WTC11 (cell line): ENCODE data around the gene MED12L. TPM values are rescaled to one million over a fixed set of nuclear protein-coding genes. Genes with fewer than 3 reads are reported as not detected.

Experiments used
- ATAC-seq: fragments of 200-7000 bp; cut with Tn5 transposase; 2 replicates; pipeline ENCODE4 v1.10.0; 2021; ENCODE audit warnings: mild to moderate bottlenecking, moderate library complexity
- CTCF ChIA-PET: fragments of 300-600 bp; sonication (Branson Sonifier 250); formaldehyde crosslinking; loops from one replicate; lab custom pipeline; 2021; ENCODE audit warnings: antibody characterized with exemption; lab: Charles Lee
- POLR2A ChIA-PET: fragments of 350-600 bp; sonication (Branson Sonifier 250); formaldehyde crosslinking; loops from one replicate; lab custom pipeline; 2021; ENCODE audit warnings: antibody characterized with exemption; lab: Charles Lee
- DNase-seq: peaks from one replicate; pipeline ENCODE4 v3.0.0; 2021; ENCODE audit warnings: low spot score
- H3K27ac Mint-ChIP-seq: 2 replicates; pipeline ENCODE4 v1.8.0; 2021; ENCODE audit warnings: mixed read lengths
- H3K27me3 Mint-ChIP-seq: 2 replicates; pipeline ENCODE4 v1.8.0; 2021; ENCODE audit warnings: low read depth, mild to moderate bottlenecking, moderate library complexity, mixed read lengths
- H3K36me3 Mint-ChIP-seq: 2 replicates; pipeline ENCODE4 v1.8.0; 2021; ENCODE audit warnings: mixed read lengths
- H3K4me1 Mint-ChIP-seq: 2 replicates; pipeline ENCODE4 v1.8.0; 2022; ENCODE audit warnings: mixed read lengths
- H3K4me3 Mint-ChIP-seq: 2 replicates; pipeline ENCODE4 v1.8.0; 2021; ENCODE audit warnings: mild to moderate bottlenecking, moderate library complexity, mixed read lengths
- H3K9me3 Mint-ChIP-seq: 2 replicates; pipeline ENCODE4 v1.8.0; 2021; ENCODE audit warnings: mixed read lengths
- ARID4B ChIP-seq: sonication (generic); formaldehyde crosslinking; IDR thresholded peaks from 2 replicates; pipeline ENCODE4 v1.8.0; 2023; ENCODE audit warnings: missing genetic modification reagents, mild to moderate bottlenecking, borderline replicate concordance
- ATF2 ChIP-seq: sonication (generic); formaldehyde crosslinking; IDR thresholded peaks from 2 replicates; pipeline ENCODE4 v1.8.1; 2022; ENCODE audit warnings: low read depth, missing genetic modification reagents, borderline replicate concordance
- CREB1 ChIP-seq: sonication (generic); formaldehyde crosslinking; IDR thresholded peaks from 2 replicates; pipeline ENCODE4 v1.8.0; 2023; ENCODE audit warnings: mild to moderate bottlenecking, missing genetic modification reagents
- CTCF ChIP-seq: fragments of 200-600 bp; IDR thresholded peaks from 2 replicates; pipeline ENCODE4 v1.8.0; 2022; ENCODE audit warnings: antibody characterized with exemption
- ETV6 ChIP-seq: sonication (generic); formaldehyde crosslinking; IDR thresholded peaks from 2 replicates; pipeline ENCODE4 v1.8.1; 2022; ENCODE audit warnings: mild to moderate bottlenecking, missing genetic modification reagents
- KAT7 ChIP-seq: sonication (generic); formaldehyde crosslinking; IDR thresholded peaks from 2 replicates; pipeline ENCODE4 v1.8.1; 2023; ENCODE audit warnings: missing genetic modification reagents, mild to moderate bottlenecking, borderline replicate concordance
- NR3C1 ChIP-seq: sonication (generic); formaldehyde crosslinking; conservative IDR thresholded peaks from 2 replicates; pipeline ENCODE4 v1.8.1; 2023; ENCODE audit warnings: low read depth, mild to moderate bottlenecking, missing genetic modification reagents
- SMAD3 ChIP-seq: sonication (generic); formaldehyde crosslinking; IDR thresholded peaks from 2 replicates; pipeline ENCODE4 v1.8.0; 2022; ENCODE audit warnings: missing genetic modification reagents, mild to moderate bottlenecking, borderline replicate concordance
- STAT6 ChIP-seq: sonication (generic); formaldehyde crosslinking; conservative IDR thresholded peaks from 2 replicates; pipeline ENCODE4 v1.8.1; 2023; ENCODE audit warnings: mild to moderate bottlenecking, low read depth, missing genetic modification reagents, moderate library complexity
- TEAD1 ChIP-seq: sonication (generic); formaldehyde crosslinking; IDR thresholded peaks from 2 replicates; pipeline ENCODE4 v1.8.0; 2022; ENCODE audit warnings: mild to moderate bottlenecking, missing genetic modification reagents
- USF2 ChIP-seq: sonication (generic); formaldehyde crosslinking; IDR thresholded peaks from 2 replicates; pipeline ENCODE4 v1.8.1; 2023; ENCODE audit warnings: mild to moderate bottlenecking, missing genetic modification reagents, moderate library complexity
- ZNF281 ChIP-seq: sonication (generic); formaldehyde crosslinking; IDR thresholded peaks from 2 replicates; pipeline ENCODE4 v1.8.0; 2023; ENCODE audit warnings: mild to moderate bottlenecking, missing genetic modification reagents
- ZNF532 ChIP-seq: fragments of 250-450 bp; sonication (Bioruptor Pico); IDR thresholded peaks from 2 replicates; pipeline ENCODE4 v1.9.0; 2021; ENCODE audit warnings: mild to moderate bottlenecking, borderline replicate concordance
- total RNA-seq: library from RNA; stranded (reverse); gene quantifications from 3 replicates; pipeline ENCODE4 v1.2.3, GENCODE V29; 2021

Gene MED12L
- total RNA-seq, 1 experiment from 2014 or later, result 27.4 TPM

GRCh38 chr3:151283387-151283786 is 197.9 kb downstream of the MED12L start:
- H3K4me1 Mint-ChIP-seq, result peaks cover 5% of the 10 kb centered on the region
- no peaks in the 10 kb centered on the region for H3K27me3 Mint-ChIP-seq
- POLR2A ChIA-PET, result no interaction called here
- TF ChIP-seq ATF2 (CRISPR knock-in tag) (no peak), SMAD3 (CRISPR knock-in tag) (no peak), KAT7 (no peak), ARID4B (CRISPR knock-in tag) (no peak), ZNF532 (CRISPR knock-in tag) (no peak), CREB1 (CRISPR knock-in tag) (no peak), NR3C1 (CRISPR knock-in tag) (no peak), ETV6 (CRISPR knock-in tag) (no peak), CTCF (no peak), USF2 (CRISPR knock-in tag) (no peak)
- ATAC-seq (no peak), DNase-seq (no peak)
- H3K27ac Mint-ChIP-seq, result no peak overlapping the region
- H3K4me3 Mint-ChIP-seq, result no peak overlapping the region
- CTCF ChIA-PET, result no interaction called here
- H3K9me3 Mint-ChIP-seq, result no peaks in the 10 kb centered on the region
- no peaks in the 10 kb centered on the region for H3K36me3 Mint-ChIP-seq

GRCh38 chr3:151283907-151284461 is 198.5 kb downstream of the MED12L start:
- H3K27me3 Mint-ChIP-seq, result no peaks in the 10 kb centered on the region
- CTCF ChIA-PET, result no interaction called here
- no peak overlapping the region for H3K27ac Mint-ChIP-seq
- H3K4me1 Mint-ChIP-seq, result peaks cover 5% of the 10 kb centered on the region
- H3K4me3 Mint-ChIP-seq, result no peak overlapping the region
- H3K9me3 Mint-ChIP-seq, result no peaks in the 10 kb centered on the region
- DNase-seq, result no peak
- POLR2A ChIA-PET, result no interaction called here
- H3K36me3 Mint-ChIP-seq, result no peaks in the 10 kb centered on the region
- no peak for ATAC-seq
- TF ChIP-seq ZNF281 (CRISPR knock-in tag) (no peak), STAT6 (CRISPR knock-in tag) (no peak), TEAD1 (no peak)
